HG03460 (cell line): ENCODE results near the gene MAPKAP1.

Experiments used
- ATAC-seq: cut with Tn5 transposase; IDR thresholded peaks from one replicate; pipeline ENCODE4 v1.9.1; 2021; ENCODE audit not compliant: unreplicated experiment

Gene MAPKAP1

DNA sequence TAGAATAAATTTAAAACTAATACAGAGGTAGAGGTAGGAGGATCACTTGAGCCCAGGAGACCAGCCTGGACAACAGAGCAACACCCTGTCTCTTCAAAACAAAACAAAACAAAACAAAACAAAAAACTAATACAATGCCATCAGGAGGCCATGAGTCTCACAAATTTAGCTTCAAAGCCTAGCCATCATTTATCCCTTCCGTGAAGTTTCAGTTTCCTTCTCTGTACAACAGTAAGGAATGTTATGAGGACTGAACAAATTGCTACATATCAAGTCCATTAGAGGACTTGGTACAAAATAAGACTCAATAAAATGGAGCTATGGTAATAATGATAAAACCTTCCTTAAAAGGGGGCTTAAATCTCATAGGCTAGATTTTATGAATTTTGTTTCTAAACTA lies 60.8 kb downstream of the MAPKAP1 start:
- ATAC-seq: no peak

GRCh38 chr9:125644819-125645507 lies 62.0 kb downstream of the MAPKAP1 start:
- ATAC-seq: no peak

DNA sequence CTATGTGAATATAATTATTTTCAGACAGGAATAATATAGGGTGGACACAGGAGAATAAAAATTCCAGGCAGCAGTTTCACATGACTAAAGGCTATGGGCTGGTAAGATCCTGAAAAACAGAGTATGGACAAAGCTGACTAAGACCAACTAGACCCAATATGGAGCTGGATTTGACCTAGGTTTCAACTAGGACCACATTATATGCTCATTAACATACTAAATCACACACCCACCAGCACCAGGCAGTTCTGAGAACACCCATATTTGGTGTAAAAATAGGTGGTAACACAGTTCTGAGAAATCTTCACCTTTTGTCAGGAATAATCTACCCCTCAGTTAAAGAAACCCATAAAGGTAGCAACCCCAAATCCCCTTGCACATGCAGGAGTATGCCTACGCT lies 64.7 kb downstream of the MAPKAP1 start:
- ATAC-seq: no peak

GRCh38 chr9:125639057-125639456 lies 68.0 kb downstream of the MAPKAP1 start:
- ATAC-seq: no peak

DNA sequence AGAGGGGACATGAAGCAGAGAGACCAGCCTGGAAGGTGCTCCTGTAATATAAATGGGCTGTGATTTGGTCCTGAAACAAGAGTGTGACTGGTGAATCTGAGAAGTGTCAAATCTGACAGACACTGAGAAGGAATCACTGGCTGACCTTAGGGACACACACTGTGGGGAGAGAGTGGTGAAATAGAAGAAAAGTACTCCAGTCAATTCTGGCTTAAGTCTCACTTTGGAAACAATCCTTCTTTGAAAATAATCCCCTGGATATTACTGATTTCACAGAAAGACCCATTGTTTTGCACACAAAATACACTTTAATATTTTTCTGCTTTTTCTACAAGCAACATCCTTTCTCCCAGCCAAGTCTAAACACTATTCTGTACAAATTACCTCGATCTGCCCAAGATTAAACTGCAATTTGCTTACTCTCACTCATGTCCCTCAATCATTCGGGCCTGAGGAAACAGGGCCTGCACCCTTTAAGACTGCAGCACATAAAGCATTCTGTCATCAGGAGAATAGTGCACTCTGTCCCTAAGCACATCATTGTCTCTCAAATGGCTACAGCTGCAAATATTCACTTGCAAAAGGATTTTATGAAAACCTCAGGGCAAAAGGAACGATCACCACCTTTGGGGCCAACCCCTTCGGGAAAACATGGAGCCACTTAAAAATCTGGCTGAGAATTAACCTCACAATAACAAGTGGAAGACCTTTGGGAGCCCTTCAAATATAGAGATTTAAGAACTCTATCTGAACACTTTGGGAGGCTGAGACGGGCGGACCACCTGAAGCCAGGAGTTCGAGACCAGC lies 68.6 kb downstream of the MAPKAP1 start:
- ATAC-seq: no peak

DNA sequence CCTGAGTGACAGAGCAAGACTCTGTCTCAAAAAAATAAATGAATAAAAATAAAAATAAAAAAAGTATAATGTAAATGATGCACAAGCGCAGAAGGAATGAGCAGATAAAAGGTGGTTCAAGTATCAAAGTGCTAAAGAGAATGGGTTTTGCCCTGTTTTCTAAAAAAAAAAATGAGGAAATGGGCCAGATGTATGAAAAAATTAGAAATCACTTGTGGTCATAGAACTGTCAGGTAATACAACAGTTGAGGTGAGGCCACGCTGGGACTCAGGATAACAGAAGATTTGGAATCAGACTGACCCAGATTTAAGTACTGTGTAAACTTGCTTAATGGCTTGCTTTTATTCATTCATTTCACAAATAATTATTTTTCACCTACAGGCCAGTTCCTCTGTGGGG lies 69.8 kb downstream of the MAPKAP1 start:
- ATAC-seq: no peak

DNA sequence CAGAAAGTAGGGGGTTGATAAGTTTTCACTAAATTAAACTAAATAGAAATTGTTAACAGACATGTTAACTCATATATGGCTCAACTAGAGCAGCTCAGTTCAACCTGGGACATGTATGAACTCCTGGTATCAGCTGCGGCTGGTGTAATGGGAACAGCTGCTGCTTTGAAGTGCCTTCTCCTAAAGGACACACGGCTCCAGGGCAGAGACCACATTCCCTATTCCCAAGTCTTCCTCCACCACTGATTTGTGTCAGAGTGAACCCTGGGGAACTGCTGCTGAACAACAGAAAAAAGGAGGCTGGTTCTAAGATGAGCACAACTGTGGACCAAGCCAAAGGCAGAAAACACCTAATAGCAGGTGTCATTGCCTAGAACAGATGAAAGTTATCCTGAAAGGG lies 71.1 kb downstream of the MAPKAP1 start:
- no peak for ATAC-seq

DNA sequence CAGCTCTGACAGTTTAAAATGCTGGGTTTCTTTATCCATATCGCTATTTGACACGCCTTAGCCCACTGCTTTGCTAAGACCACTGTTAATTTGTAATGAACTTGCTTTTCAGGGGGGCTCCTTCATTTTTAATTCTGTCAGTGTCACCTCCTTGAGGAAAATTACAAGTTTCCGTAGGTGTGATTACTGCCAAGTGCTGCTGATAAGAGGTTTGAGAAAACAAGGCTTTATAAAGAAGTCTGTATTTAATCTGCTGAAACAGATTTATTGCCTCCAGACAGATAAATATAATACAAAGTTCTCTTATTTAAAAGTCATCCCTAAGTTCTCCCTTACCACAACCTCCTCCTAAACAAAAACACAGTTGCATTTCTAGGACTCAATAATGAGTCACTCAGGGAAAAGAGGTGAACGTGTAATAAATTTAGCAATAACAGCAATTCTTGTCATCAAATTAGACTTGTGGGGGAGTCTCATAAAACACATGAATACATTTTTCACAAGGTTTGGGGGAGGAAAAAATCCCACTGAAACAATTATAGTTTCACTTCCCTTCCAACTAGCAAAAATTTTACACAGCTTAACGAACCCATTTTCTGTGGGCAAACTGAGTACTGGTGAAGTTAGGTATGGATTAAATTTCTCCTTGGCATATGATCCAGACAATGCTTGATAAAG lies 72.8 kb downstream of the MAPKAP1 start:
- no peak for ATAC-seq

- no peak for ATAC-seq
These were observed 73.8 kb downstream of the MAPKAP1 start for GRCh38 chr9:125633116-125633745.

DNA sequence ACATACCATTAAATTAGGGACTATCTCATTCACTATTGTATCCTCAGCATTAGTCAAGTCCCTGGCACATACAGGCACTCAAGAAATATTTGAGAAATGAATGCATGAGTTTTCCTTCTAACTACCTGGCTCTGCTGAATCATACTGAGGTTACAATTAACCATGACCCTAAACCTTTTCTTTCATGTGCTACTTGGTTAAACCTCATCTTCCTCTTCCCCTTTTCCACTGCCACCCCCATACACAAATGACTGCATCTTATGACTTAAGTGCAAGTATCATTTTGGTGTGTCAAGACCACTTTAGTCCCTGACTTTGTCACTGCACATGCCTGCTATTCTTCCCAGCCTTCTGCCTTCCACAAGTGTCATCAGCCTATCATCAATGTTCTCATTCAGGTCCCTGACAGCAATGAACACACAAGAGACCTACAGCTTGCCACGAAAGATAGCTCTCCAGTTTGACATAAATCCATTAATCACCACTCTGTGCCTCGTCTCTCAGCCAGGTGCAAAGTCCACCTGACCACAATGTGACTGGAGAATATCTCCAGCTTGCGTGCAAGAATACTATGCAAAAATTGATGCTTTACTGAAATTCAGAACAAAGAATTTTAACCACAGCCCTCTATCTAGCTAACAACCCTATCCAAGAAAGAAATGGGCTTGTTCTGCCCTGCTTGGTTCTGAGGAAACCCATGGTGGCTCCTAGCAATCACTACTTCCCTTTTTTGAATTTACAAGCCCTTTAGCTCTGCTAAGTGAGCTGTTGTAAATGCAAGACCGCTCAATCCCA lies 74.5 kb downstream of the MAPKAP1 start:
- ATAC-seq: peak; percentile 58

DNA sequence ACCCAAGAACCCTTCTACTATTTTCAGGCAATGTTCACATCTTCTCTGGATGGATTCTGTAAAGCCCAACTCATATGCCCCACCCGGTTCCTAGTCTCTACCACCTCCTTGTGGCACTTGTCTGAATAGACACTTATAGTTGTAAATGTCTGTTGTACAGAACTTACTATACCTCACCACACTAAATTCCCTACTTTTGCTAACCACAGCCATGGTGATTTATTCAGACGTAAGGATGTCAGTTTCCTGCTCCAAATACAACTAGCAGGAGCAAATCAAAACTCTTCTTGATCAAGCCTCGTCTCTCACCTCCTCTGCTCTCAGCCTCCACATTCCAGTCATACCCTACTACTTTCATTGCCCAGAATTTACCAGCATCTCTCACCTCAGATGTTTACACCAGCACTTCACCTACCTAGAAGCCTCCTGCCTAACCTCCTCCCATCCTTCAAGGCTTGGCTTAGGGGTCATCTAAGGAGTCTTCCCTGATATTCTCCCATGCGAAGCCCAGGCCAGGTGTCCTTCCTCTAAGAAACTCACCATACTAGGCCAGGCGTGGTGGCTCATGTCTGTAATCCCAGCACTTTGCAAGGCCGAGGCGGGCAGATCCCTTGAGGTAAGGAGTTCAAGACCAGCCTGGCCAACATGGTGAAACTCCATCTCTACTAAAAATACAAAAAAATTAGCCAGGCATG lies 75.5 kb downstream of the MAPKAP1 start:
- ATAC-seq: no peak

GRCh38 chr9:125630436-125630835 lies 76.6 kb downstream of the MAPKAP1 start:
- no peak for ATAC-seq

DNA sequence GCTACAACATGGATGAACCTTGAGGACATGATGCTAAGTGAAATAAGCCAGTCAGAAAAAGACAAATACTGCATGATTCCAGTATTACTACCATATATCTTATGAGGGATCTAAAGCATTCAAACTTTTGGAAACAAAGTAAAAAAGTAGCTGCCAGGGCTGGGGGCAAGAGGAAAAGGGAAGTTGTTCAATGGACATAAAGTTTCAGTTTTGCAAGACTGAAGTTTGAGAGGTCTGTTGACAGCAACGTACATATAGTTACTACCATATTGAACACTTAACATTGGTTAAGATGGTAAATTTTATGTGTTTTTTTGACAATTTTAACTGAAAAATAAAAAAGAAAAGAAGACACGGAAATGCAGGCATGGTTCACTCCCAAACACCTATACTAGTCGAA lies 77.6 kb downstream of the MAPKAP1 start:
- ATAC-seq: no peak

- no peak for ATAC-seq
These were observed 80.8 kb downstream of the MAPKAP1 start for GRCh38 chr9:125626187-125626586.

DNA sequence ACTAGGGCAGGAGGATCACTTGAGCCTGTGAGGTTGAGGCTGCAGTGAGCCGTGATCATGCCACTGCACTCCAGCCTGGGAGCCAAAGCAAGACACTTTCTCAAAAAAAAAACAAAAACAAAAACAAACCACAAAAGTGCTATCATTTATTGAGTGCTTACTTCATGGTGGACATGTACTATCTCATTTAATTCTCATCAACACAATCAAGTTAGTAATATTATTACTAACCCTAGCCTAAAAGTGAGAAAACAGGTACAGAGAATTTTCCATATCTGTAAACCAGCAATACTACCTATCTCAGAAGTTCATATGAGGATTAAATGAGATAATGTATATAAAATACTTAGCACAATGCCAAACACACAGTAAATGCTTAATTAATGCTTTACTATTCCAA lies 85.8 kb downstream of the MAPKAP1 start:
- ATAC-seq: no peak

DNA sequence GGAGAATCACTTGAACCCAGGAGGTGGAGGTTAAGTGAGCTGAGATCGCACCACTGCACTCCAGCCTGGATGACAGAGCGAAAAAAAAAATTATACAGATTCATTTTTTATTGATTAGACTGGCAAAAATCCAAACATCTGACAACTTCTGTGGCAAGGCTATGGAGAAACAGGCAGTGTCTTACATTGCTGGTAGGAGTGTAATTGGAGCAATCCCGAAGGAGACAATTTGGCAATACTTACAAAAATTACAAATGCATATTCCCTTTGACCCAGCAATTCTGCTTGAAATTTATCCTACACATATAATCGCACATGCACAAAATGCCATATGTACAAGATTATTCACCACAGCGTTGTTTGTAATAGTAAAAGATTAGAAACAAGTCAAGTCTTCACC lies 86.8 kb downstream of the MAPKAP1 start:
- ATAC-seq: no peak

GRCh38 chr9:125617087-125617486 lies 89.9 kb downstream of the MAPKAP1 start:
- no peak for ATAC-seq

GRCh38 chr9:125613141-125613540 lies 93.9 kb downstream of the MAPKAP1 start:
- no peak for ATAC-seq

DNA sequence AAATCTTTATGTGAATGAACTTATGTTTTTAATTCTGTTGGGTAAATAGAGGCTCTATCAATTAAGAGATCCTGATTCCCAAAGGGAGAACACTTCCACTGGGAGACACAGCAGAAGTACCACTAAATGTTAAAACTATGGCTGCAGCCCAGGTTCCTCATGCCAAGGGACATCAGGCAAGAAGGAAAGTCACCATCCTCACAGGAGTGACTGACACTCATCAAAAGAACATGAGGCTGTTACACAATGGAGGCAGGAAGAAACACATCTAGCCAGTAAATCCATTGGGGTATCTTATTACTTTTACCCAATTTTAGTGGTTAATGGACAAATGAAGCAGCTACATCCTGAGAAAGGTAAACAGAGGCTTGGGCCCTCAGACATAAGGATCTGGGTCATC lies 94.4 kb downstream of the MAPKAP1 start:
- ATAC-seq: no peak

DNA sequence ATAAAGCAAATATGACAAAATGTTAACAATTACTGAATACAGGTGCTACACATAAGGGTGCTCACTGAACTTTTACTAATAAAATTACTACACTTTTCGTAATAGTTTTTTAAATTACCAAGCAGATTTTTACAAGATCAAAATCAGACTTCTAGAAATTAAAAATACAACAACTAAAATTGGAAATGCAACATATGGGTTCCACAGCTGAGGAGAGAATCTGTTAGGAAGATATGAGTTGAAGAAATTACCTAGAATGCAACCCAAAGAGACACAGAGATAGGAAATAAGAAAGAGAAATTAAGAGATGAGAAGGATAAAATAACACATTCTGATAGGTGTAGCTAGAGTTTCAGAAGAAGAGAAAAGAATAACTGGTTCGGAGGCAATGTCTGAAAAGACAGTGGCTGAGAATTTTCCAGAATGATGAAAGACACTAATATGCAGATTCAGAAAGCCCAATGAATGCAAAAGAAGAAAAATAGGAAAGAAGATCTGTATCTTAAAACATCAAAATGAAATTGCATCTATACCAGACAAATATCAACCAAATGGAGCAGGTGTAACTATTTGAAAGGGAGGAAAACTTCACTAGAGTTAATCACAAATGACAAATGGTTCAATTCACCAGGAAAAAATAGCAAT lies 95.8 kb downstream of the MAPKAP1 start:
- ATAC-seq: no peak
